Measurements from ENCODE around the gene KCNQ5.

DNA sequence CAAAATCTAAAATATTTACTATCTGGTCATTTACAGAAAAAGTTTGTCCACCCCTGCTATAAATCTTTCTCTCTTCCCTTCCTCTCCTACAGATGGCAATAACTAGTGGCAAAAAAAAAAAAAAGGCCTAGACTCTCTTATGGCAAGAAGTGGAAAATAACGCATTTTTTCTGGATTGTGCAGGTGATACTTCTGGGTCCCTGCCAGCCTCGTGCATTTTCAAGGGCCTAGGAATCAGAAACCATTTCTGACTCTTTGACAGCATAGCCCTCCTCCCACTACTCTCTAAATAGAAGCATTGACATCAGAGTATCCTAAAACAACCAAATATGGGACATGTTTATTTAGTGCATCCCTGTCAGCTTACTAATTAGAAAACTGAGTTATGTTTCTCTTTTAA, 352.4 kb downstream of the KCNQ5 start:
- TF ChIP-seq, protein P1, sequence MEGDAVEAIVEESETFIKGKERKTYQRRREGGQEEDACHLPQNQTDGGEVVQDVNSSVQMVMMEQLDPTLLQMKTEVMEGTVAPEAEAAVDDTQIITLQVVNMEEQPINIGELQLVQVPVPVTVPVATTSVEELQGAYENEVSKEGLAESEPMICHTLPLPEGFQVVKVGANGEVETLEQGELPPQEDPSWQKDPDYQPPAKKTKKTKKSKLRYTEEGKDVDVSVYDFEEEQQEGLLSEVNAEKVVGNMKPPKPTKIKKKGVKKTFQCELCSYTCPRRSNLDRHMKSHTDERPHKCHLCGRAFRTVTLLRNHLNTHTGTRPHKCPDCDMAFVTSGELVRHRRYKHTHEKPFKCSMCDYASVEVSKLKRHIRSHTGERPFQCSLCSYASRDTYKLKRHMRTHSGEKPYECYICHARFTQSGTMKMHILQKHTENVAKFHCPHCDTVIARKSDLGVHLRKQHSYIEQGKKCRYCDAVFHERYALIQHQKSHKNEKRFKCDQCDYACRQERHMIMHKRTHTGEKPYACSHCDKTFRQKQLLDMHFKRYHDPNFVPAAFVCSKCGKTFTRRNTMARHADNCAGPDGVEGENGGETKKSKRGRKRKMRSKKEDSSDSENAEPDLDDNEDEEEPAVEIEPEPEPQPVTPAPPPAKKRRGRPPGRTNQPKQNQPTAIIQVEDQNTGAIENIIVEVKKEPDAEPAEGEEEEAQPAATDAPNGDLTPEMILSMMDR (IDR thresholded peaks at IDR 0.05), result no peak
- TF ChIP-seq POLR2A (IDR thresholded peaks at IDR 0.05), result no peak
- TF ChIP-seq POLR2AphosphoS5 (IDR thresholded peaks at IDR 0.05; ENCODE audit: insufficient read depth in 1 of 2, low read depth in 1 of 2), result no peak

All from vagina (tissue), 2 donors.